ENCODE results near the gene SULT2B1.
"Not testable (repeated sequence)": the region's sequence is repeated elsewhere in the genome, so short reads cannot be mapped to it uniquely, and the experiment has no call there.

Gene SULT2B1

GRCh38 chr19:48551437-48552302, at the start of gene SULT2B1:
SULT2B1 (plus strand) TSS chr19:48552172; CDS start chr19:48552253, 81 bp downstream.
- no peak for DNase-seq (ENCODE audit: low read depth in 2 of 3, low spot score in 1 of 3)

GRCh38 chr19:48502350-48503018, 49.5 kb upstream of the SULT2B1 start:
- DNase-seq (ENCODE audit: low read depth in 2 of 3, low spot score in 1 of 3) = no peak

- no peak for DNase-seq (ENCODE audit: low read depth in 2 of 3, low spot score in 1 of 3)
Measured at GRCh38 chr19:48506138-48506733, 45.7 kb upstream of the SULT2B1 start.

- DNase-seq (ENCODE audit: low read depth in 2 of 3, low spot score in 1 of 3) = no peak
Measured at GRCh38 chr19:48507911-48508439, 44.0 kb upstream of the SULT2B1 start.

GRCh38 chr19:48508729-48509411, 43.1 kb upstream of the SULT2B1 start:
- no peak for DNase-seq (ENCODE audit: low read depth in 2 of 3, low spot score in 1 of 3)

- no peak for DNase-seq (ENCODE audit: low read depth in 2 of 3, low spot score in 1 of 3)
Measured at GRCh38 chr19:48509467-48510194, 42.3 kb upstream of the SULT2B1 start.

GRCh38 chr19:48510421-48511268, 41.3 kb upstream of the SULT2B1 start:
- DNase-seq (ENCODE audit: low read depth in 2 of 3, low spot score in 1 of 3) = peak in 2 of 3 donors; percentile 67 to 82

GRCh38 chr19:48511321-48511731, 40.6 kb upstream of the SULT2B1 start:
- no peak for DNase-seq (ENCODE audit: low read depth in 2 of 3, low spot score in 1 of 3)

- DNase-seq (ENCODE audit: low read depth in 2 of 3, low spot score in 1 of 3) = peak in 2 of 3 donors; percentile 63 to 68
Measured at GRCh38 chr19:48511800-48512503, 40.0 kb upstream of the SULT2B1 start, which contains the start of gene LMTK3. LMTK3 (minus strand) TSS chr19:48511835; CDS start chr19:48511576, 259 bp downstream.

GRCh38 chr19:48512504-48513288, 39.3 kb upstream of the SULT2B1 start:
- DNase-seq (ENCODE audit: low read depth in 2 of 3, low spot score in 1 of 3) = no peak

- DNase-seq (ENCODE audit: low read depth in 2 of 3, low spot score in 1 of 3) = peak in 2 of 3 donors; percentile 66 to 68
Measured at GRCh38 chr19:48513289-48514122, 38.5 kb upstream of the SULT2B1 start.

- DNase-seq (ENCODE audit: low read depth in 2 of 3, low spot score in 1 of 3) = no peak
Measured at GRCh38 chr19:48514123-48514458, 37.9 kb upstream of the SULT2B1 start.

- DNase-seq (ENCODE audit: low read depth in 2 of 3, low spot score in 1 of 3) = no peak
Measured at GRCh38 chr19:48516536-48516935, 35.4 kb upstream of the SULT2B1 start.

GRCh38 chr19:48518207-48518606, 33.8 kb upstream of the SULT2B1 start:
- no peak for DNase-seq (ENCODE audit: low read depth in 2 of 3, low spot score in 1 of 3)

GRCh38 chr19:48519426-48519825, 32.5 kb upstream of the SULT2B1 start:
- not testable (repeated sequence) for DNase-seq (ENCODE audit: low read depth in 2 of 3, low spot score in 1 of 3)

- DNase-seq (ENCODE audit: low read depth in 2 of 3, low spot score in 1 of 3) = no peak
Measured at GRCh38 chr19:48520134-48520533, 31.8 kb upstream of the SULT2B1 start.

- DNase-seq (ENCODE audit: low read depth in 2 of 3, low spot score in 1 of 3) = no peak
Measured at GRCh38 chr19:48524221-48524620, 27.8 kb upstream of the SULT2B1 start.

Data from stimulated activated CD4-positive, alpha-beta T cell treated with anti-CD3 and anti-CD28 coated beads, Interleukin-12 subunit alpha, Interleukin-12 subunit beta, amount 100 ng/mL, for 48 hours (primary cell).